ENCODE results near the gene MDM4. TPM values are rescaled to one million over a fixed set of nuclear protein-coding genes. Genes with fewer than 3 reads are reported as not detected.

Gene MDM4, protein sequence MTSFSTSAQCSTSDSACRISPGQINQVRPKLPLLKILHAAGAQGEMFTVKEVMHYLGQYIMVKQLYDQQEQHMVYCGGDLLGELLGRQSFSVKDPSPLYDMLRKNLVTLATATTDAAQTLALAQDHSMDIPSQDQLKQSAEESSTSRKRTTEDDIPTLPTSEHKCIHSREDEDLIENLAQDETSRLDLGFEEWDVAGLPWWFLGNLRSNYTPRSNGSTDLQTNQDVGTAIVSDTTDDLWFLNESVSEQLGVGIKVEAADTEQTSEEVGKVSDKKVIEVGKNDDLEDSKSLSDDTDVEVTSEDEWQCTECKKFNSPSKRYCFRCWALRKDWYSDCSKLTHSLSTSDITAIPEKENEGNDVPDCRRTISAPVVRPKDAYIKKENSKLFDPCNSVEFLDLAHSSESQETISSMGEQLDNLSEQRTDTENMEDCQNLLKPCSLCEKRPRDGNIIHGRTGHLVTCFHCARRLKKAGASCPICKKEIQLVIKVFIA
- total RNA-seq = 100 to 1,000 TPM in 2 of 4 donors, 10 to 100 TPM in 2; 64.3 to 140 (median 109) TPM

DNA sequence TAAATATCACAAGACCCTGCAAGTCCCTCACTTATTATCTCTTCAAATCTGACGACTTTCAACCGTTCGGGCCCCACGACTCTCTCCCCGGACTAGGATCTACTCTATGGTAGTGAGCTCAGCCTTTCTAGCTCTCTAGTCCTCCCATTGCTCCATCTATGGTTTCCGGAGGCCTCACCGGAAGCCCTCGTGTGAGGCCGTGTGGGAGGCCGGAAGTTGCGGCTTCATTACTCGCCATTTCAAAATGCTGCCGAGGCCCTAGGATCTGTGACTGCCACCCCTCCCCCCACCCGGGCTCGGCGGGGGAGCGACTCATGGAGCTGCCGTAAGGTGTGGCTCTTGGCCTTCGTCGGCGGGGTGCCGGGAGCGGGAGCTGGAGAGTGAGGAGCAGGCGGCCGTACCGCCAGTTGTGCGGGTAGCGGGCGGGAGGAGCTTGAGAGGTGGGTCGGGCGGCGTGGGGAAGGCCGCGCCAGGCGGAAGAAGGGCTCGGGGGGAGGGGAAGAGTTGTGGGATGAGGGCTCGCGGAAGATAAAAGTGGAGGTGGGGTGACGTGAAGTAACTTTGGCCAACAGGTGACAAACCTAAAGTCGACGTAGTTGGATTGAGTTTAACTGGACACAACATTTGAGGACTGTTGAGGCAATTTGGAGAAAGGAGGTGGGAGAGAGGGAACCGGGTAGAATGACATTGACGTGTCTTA lies at the start of gene MDM4:
TSS of gene MDM4 (plus strand) at position 227 of the 700 bp plus-strand sequence. CDS start 9,113 bp downstream, outside the sequence.
- Histone ChIP-seq H3K27ac (peak within 1 kb of the TSS; percentile 91 to 97 (median 96)), H3K27me3 (no peaks in the 10 kb centered on the region), H3K4me1 (peaks cover 7 to 36% (median 16%) of the 10 kb centered on the region in 4 donors), H3K9me3 (no peaks in the 10 kb centered on the region), H3K36me3 (peaks cover 0 to 5% (median 0%) of the 10 kb centered on the region in 4 donors), H3K4me3 (peak within 1 kb of the TSS; percentile 63 to 88 (median 70))
- TF ChIP-seq, protein P1, sequence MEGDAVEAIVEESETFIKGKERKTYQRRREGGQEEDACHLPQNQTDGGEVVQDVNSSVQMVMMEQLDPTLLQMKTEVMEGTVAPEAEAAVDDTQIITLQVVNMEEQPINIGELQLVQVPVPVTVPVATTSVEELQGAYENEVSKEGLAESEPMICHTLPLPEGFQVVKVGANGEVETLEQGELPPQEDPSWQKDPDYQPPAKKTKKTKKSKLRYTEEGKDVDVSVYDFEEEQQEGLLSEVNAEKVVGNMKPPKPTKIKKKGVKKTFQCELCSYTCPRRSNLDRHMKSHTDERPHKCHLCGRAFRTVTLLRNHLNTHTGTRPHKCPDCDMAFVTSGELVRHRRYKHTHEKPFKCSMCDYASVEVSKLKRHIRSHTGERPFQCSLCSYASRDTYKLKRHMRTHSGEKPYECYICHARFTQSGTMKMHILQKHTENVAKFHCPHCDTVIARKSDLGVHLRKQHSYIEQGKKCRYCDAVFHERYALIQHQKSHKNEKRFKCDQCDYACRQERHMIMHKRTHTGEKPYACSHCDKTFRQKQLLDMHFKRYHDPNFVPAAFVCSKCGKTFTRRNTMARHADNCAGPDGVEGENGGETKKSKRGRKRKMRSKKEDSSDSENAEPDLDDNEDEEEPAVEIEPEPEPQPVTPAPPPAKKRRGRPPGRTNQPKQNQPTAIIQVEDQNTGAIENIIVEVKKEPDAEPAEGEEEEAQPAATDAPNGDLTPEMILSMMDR (IDR thresholded peaks at IDR 0.05) = no peak
- TF ChIP-seq POLR2AphosphoS5 (IDR thresholded peaks at IDR 0.05) (peak; percentile 65 to 90 (median 87)), EP300 (IDR thresholded peaks at IDR 0.05; ENCODE audit: low read depth) (no peak), POLR2A (IDR thresholded peaks at IDR 0.05) (peak; percentile 90)
- WGBS, 2 donors (ENCODE audit: low coverage in 1 of 2) = 0% methylated on average over 11 to 41 of the region's 43 CpGs
- peak; percentile 93 for DNase-seq
- in situ Hi-C loops (cut with MboI; ENCODE audit: low pct_ligation_motif_present in 1 of 4, low pct_unique_long_range_greater_than_20kb in 1 of 4, low sequenced_read_pairs in 3 of 4) = no loop called here
- intact Hi-C loops (cut with DNase I; ENCODE audit: low total_unique reads) = no loop called here

DNA sequence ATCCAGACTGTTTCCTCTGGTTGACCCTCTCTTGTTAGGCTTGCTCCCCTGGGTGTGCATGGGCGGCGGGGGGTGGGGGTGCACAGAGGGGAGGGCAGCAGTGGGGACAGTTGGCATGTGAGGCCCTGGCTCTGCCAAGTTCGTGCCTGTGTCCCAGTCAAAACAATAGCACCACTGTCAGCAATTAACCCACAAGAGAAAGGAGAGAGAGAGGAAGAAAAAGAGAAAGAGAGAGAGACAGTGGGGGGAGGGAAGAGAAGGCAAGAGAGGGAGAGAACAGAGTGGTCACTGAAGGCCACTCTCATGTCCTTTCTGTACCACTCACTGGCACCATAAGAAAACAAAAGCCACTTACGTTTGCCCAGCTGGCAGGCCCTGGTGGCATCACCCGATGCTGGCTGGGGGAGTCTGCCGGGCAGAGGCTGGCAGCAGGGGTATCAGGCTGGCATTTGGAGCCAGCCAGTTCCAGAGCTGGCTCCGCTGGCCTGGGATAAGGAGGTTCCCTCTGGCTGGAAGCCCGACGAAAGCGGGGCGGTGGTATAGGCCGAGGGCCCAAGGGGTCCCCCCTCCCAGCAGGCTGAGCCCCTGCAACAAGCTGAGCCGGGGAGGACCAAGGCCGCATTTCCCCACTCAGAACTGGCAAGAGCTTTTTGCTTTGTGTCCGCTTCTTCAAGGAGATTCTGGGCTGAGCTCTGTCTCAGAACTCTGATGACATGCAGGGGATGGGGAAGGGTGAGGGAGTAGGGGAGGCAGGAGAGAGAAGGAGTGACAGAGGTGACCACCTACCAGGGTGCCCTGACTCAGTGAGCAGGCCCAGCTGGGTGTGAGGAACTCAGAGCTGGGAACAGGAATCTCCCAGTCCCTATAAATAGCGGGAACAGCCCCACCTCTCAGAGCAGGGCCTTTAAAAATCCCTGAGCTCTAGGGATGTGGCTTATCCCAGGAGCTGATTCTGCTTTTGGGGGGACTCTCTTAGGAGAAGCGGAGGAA lies 49.5 kb upstream of the MDM4 start:
- no peak for TF ChIP-seq POLR2A (IDR thresholded peaks at IDR 0.05)
- no peak for TF ChIP-seq EP300 (IDR thresholded peaks at IDR 0.05; ENCODE audit: low read depth)
- TF ChIP-seq POLR2AphosphoS5 (IDR thresholded peaks at IDR 0.05) = no peak
- TF ChIP-seq, protein P1 (IDR thresholded peaks at IDR 0.05) = no peak
- DNase-seq = no peak
- 71 to 74% methylated on average over 4 to 17 of the region's 17 CpGs for WGBS, 2 donors (ENCODE audit: low coverage in 1 of 2)
- Histone ChIP-seq H3K4me3 (no peak overlapping the region), H3K4me1 (peaks cover 5 to 16% (median 7%) of the 10 kb centered on the region in 4 donors), H3K27ac (peak overlapping the region; percentile 23 to 56 (median 37)), H3K9me3 (no peaks in the 10 kb centered on the region), H3K36me3 (peaks cover 0 to 20% (median 4%) of the 10 kb centered on the region in 4 donors), H3K27me3 (no peaks in the 10 kb centered on the region)
- intact Hi-C loops (cut with DNase I; ENCODE audit: low total_unique reads) = no loop called here
- in situ Hi-C loops (cut with MboI; ENCODE audit: low pct_ligation_motif_present in 1 of 4, low pct_unique_long_range_greater_than_20kb in 1 of 4, low sequenced_read_pairs in 3 of 4) = no loop called here

DNA sequence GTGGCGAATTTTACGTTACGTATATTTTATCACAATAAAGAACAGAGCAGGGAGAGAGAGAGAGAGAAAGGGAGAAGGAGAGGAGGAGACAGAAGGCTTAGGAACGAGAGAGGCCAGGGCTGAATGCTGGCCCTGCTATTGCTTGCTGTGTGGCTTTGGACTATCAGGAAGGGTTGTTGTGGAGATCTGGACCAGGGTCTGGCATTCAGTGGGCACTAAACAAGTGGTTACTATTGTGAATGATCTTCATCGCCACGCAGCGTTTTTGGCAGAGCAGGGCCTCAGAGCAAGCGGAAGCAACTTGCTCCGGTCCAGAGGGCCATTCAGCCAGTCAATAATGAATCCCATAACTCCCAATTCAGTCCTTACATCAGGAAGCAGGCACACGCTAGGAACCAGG lies 48.0 kb upstream of the MDM4 start:
- Histone ChIP-seq H3K36me3 (peaks cover 0 to 10% (median 4%) of the 10 kb centered on the region in 4 donors), H3K27me3 (no peaks in the 10 kb centered on the region), H3K27ac (no peak overlapping the region), H3K9me3 (no peaks in the 10 kb centered on the region), H3K4me1 (peaks cover 5 to 26% (median 7%) of the 10 kb centered on the region in 4 donors), H3K4me3 (no peak overlapping the region)
- TF ChIP-seq, protein P1 (IDR thresholded peaks at IDR 0.05) = no peak
- TF ChIP-seq POLR2AphosphoS5 (IDR thresholded peaks at IDR 0.05) (no peak), POLR2A (IDR thresholded peaks at IDR 0.05) (no peak), EP300 (IDR thresholded peaks at IDR 0.05; ENCODE audit: low read depth) (no peak)
- intact Hi-C loops (cut with DNase I; ENCODE audit: low total_unique reads) = no loop called here
- DNase-seq = no peak
- 91 to 93% methylated on average over 4 to 10 of the region's 10 CpGs for WGBS, 2 donors (ENCODE audit: low coverage in 1 of 2)
- in situ Hi-C loops (cut with MboI; ENCODE audit: low pct_ligation_motif_present in 1 of 4, low pct_unique_long_range_greater_than_20kb in 1 of 4, low sequenced_read_pairs in 3 of 4) = no loop called here

Data from transverse colon (tissue), 4 donors.